ELF-1 (cell line): ENCODE data around the gene PLXNA2.

ENCODE experiments used
- DNase-seq: peaks from one replicate; pipeline ENCODE4 v3.0.0-alpha.2; 2016; ENCODE audit warnings: low read depth, low spot score

Gene PLXNA2

GRCh38 chr1:208161005-208161404, 83.2 kb downstream of the PLXNA2 start:
- peak; percentile 87 for DNase-seq

- DNase-seq = no peak
Observed at GRCh38 chr1:208160259-208160819, 83.8 kb downstream of the PLXNA2 start.

GRCh38 chr1:208159555-208160258, 84.5 kb downstream of the PLXNA2 start:
- DNase-seq = peak; percentile 83

- DNase-seq = peak; percentile 56
Observed at GRCh38 chr1:208158640-208159554, 85.3 kb downstream of the PLXNA2 start.

GRCh38 chr1:208157769-208158168, 86.4 kb downstream of the PLXNA2 start:
- DNase-seq = no peak

GRCh38 chr1:208156741-208157140, 87.4 kb downstream of the PLXNA2 start:
- no peak for DNase-seq

- no peak for DNase-seq
Observed at GRCh38 chr1:208156310-208156709, 87.9 kb downstream of the PLXNA2 start.

GRCh38 chr1:208154679-208155642, 89.2 kb downstream of the PLXNA2 start:
- DNase-seq = no peak

- no peak for DNase-seq
Observed at GRCh38 chr1:208154040-208154439, 90.1 kb downstream of the PLXNA2 start.

GRCh38 chr1:208153386-208153785, 90.8 kb downstream of the PLXNA2 start:
- DNase-seq = no peak

GRCh38 chr1:208151728-208152598, 92.2 kb downstream of the PLXNA2 start:
- DNase-seq = no peak

GRCh38 chr1:208150833-208151458, 93.2 kb downstream of the PLXNA2 start:
- no peak for DNase-seq

GRCh38 chr1:208149776-208150514, 94.2 kb downstream of the PLXNA2 start:
- peak; percentile 58 for DNase-seq

- no peak for DNase-seq
Observed at GRCh38 chr1:208149213-208149612, 95.0 kb downstream of the PLXNA2 start.

- DNase-seq = no peak
Observed at GRCh38 chr1:208148380-208148779, 95.8 kb downstream of the PLXNA2 start.

- DNase-seq = no peak
Observed at GRCh38 chr1:208146650-208147049, 97.5 kb downstream of the PLXNA2 start.

- DNase-seq = no peak
Observed at GRCh38 chr1:208145167-208145566, 99.0 kb downstream of the PLXNA2 start.

- no peak for DNase-seq
Observed at GRCh38 chr1:208142590-208143382, 101.4 kb downstream of the PLXNA2 start.
